NCI-H82 treated with DMSO at 0.1 percent for 48 hours (cell line): Measurements from ENCODE around the gene MEOX1.

Experiments used
- DNase-seq: peaks from one replicate; lab custom pipeline; 2025; ENCODE audit not compliant: unreplicated experiment; lab: John Stamatoyannopoulos, UW

The MEOX1 gene

DNA sequence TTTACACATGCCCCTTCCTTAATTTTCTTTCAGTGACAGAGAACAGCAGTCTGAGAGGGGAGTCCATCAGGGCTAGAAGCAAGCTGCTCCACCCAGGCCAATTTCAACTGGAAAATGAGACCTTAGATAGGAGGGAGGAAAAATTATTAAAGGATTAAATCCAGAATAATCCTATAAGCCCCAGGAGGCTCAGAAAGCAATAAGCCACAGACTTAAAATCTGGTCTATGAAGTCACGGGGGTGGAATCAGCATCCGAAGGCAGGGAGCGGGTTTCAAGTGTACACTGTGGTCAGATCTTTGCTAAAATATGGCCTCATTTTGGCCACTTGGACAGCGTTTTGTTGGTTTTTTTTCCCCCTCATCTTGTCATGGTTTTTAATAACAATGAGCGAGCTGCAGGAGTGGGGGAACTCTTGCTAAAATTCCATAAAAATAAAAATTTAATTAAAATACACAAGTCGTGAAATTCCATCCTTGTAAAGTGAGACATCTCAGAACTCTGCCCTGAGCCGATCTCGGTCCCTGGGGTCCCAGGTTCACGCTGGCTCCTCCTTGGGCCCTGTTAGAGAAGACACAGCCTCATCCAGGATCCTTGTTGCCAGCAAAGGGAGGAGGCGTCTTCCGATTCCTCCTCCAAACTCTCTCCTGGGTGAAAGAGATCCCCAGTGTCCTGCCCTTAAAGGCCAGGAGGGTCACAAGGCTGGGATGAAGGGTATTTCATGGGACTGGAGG, 63.9 kb downstream of the MEOX1 start:
- peak; percentile 98 for DNase-seq

- no peak for DNase-seq
Observed at GRCh38 chr17:43595466-43595865, 66.3 kb downstream of the MEOX1 start.

GRCh38 chr17:43591779-43592562, 69.8 kb downstream of the MEOX1 start:
- no peak for DNase-seq

DNA sequence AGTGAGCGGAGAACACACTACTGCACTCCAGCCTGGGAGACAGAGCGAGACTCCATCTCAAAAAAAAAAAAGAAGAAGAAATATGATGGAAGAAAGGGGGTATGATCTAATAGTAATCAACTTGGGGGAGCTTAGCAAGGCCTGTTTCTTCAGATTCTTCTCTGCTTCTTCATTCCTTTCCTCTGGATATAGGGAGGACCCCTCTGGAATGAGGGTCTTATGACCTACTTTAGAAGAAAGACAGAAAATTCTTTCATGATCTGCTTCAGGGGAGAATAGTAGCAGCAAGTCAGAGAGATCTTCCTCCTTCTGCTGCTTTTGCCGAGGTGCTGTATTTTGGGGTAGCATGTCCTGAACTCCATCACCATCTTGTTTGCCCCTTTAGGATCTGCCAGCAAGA, 70.7 kb downstream of the MEOX1 start:
- no peak for DNase-seq
